Astrocyte (in vitro differentiated cells and primary cell): ENCODE data around the gene AUTS2. TPM values are rescaled to one million over a fixed set of nuclear protein-coding genes. Genes with fewer than 3 reads are reported as not detected.

ENCODE experiments used
- DNase-seq: peaks from one replicate; pipeline ENCODE4 v3.0.0-alpha.2; 2010; ENCODE audit warnings: low read depth
- FAIRE-seq: peaks from 2 replicates; lab custom pipeline; 2011; peaks lifted over from hg19 to GRCh38; lab: Jason Lieb, UNC
- H2AFZ ChIP-seq: 2 replicates; pipeline ENCODE4 v1.6.0; 2012; ENCODE audit warnings: low read depth, low read length, inconsistent platforms
- H3K27ac ChIP-seq: 2 replicates; pipeline ENCODE4 v1.5.1; 2011; ENCODE audit warnings: low read depth, low read length, inconsistent platforms
- H3K27me3 ChIP-seq: 2 replicates; pipeline ENCODE4 v1.6.0; 2011; ENCODE audit warnings: low read length, inconsistent platforms; ENCODE audit not compliant: insufficient read depth
- H3K36me3 ChIP-seq: 2 replicates; pipeline ENCODE4 v1.5.1; 2011; ENCODE audit warnings: low read length, inconsistent platforms; ENCODE audit not compliant: insufficient read depth
- H3K4me1 ChIP-seq: 2 replicates; pipeline ENCODE4 v1.5.1; 2011; ENCODE audit warnings: low read length, inconsistent platforms; ENCODE audit not compliant: insufficient read depth
- H3K4me2 ChIP-seq: 2 replicates; pipeline ENCODE4 v1.6.0; 2012; ENCODE audit warnings: low read length, inconsistent platforms
- H3K4me3 ChIP-seq: 2 replicates; pipeline ENCODE4 v1.5.1; 2011; ENCODE audit warnings: low read depth, mild to moderate bottlenecking, low read length, inconsistent platforms; ENCODE audit not compliant: insufficient read depth
- H3K79me2 ChIP-seq: 2 replicates; pipeline ENCODE4 v1.6.0; 2012; ENCODE audit warnings: mild to moderate bottlenecking, low read length, inconsistent platforms; ENCODE audit not compliant: insufficient read depth
- H3K9ac ChIP-seq: 2 replicates; pipeline ENCODE4 v1.6.0; 2012; ENCODE audit warnings: mild to moderate bottlenecking, low read length, inconsistent platforms
- H3K9me3 ChIP-seq: 2 replicates; pipeline ENCODE4 v1.5.1; 2012; ENCODE audit warnings: low read depth, mild to moderate bottlenecking, low read length, inconsistent platforms; ENCODE audit not compliant: insufficient read depth
- H4K20me1 ChIP-seq: 2 replicates; pipeline ENCODE4 v1.6.0; 2012; ENCODE audit warnings: low read length, inconsistent platforms; ENCODE audit not compliant: insufficient read depth
- H3K27ac Mint-ChIP-seq: one replicate; pipeline ENCODE4 v1.8.0; 2021; ENCODE audit warnings: mild to moderate bottlenecking, mixed read lengths; ENCODE audit not compliant: unreplicated experiment
- H3K27me3 Mint-ChIP-seq: one replicate; pipeline ENCODE4 v1.8.0; 2021; ENCODE audit warnings: low read depth, mixed read lengths; ENCODE audit not compliant: unreplicated experiment
- H3K36me3 Mint-ChIP-seq: one replicate; pipeline ENCODE4 v1.8.0; 2021; ENCODE audit warnings: low read depth, mixed read lengths; ENCODE audit not compliant: unreplicated experiment
- H3K4me1 Mint-ChIP-seq: one replicate; pipeline ENCODE4 v1.8.0; 2021; ENCODE audit warnings: low read depth, mixed read lengths; ENCODE audit not compliant: unreplicated experiment
- H3K4me3 Mint-ChIP-seq: one replicate; pipeline ENCODE4 v1.8.0; 2021; ENCODE audit warnings: mild to moderate bottlenecking, moderate library complexity, mixed read lengths; ENCODE audit not compliant: unreplicated experiment
- H3K9me3 Mint-ChIP-seq: one replicate; pipeline ENCODE4 v1.8.0; 2021; ENCODE audit warnings: mild to moderate bottlenecking, mixed read lengths; ENCODE audit not compliant: unreplicated experiment
- CTCF ChIP-seq: IDR thresholded peaks from 2 replicates; pipeline ENCODE4 v1.5.1; 2011; ENCODE audit warnings: low read depth, mild to moderate bottlenecking, inconsistent platforms, low read length, moderate library complexity; ENCODE audit not compliant: insufficient read depth
- EZH2 ChIP-seq: IDR thresholded peaks from 2 replicates; pipeline ENCODE4 v1.6.1; 2012; ENCODE audit warnings: mild to moderate bottlenecking, low read length, inconsistent platforms; ENCODE audit not compliant: insufficient read depth
- total RNA-seq: library from RNA; stranded (reverse); gene quantifications from 2 replicates; pipeline ENCODE4 v1.2.1, GENCODE V29; 2021

Gene AUTS2
- total RNA-seq, 1 donor from 2014 or later, result 73.2 TPM

GRCh38 chr7:69596723-69597277, 1.5 kb upstream of the AUTS2 start:
- H3K79me2 ChIP-seq, result peaks cover 22% of the 10 kb centered on the region
- Mint-ChIP-seq H3K27ac (peak overlapping the region; percentile 50), H3K4me1 (no peaks in the 10 kb centered on the region), H3K4me3 (peak overlapping the region; percentile 76), H3K27me3 (peaks cover 9% of the 10 kb centered on the region), H3K36me3 (no peaks in the 10 kb centered on the region), H3K9me3 (no peaks in the 10 kb centered on the region)
- peaks cover 18% of the 10 kb centered on the region for H4K20me1 ChIP-seq
- FAIRE-seq (no peak), DNase-seq (no peak)
- peak overlapping the region; percentile 86 for H3K4me2 ChIP-seq
- no peaks in the 10 kb centered on the region for H3K9me3 ChIP-seq
- H3K36me3 ChIP-seq, result no peaks in the 10 kb centered on the region
- peaks cover 8% of the 10 kb centered on the region for H3K27me3 ChIP-seq
- peaks cover 5% of the 10 kb centered on the region for H3K4me1 ChIP-seq
- peak overlapping the region; percentile 71 for H3K9ac ChIP-seq
- H3K4me3 ChIP-seq, result peak overlapping the region; percentile 60
- H3K27ac ChIP-seq, result no peak overlapping the region
- H2AFZ ChIP-seq, result peak overlapping the region; percentile 85
- no peak for TF ChIP-seq EZH2
- TF ChIP-seq CTCF, result no peak

GRCh38 chr7:69597278-69598076, 798 bp upstream of the AUTS2 start:
- Histone ChIP-seq H3K9ac (peak overlapping the region; percentile 71), H3K36me3 (no peaks in the 10 kb centered on the region), H3K79me2 (peaks cover 25% of the 10 kb centered on the region), H3K4me2 (peak overlapping the region; percentile 86), H3K27me3 (peaks cover 8% of the 10 kb centered on the region), H3K4me1 (peaks cover 5% of the 10 kb centered on the region), H2AFZ (peak overlapping the region; percentile 85), H3K9me3 (no peaks in the 10 kb centered on the region), H4K20me1 (peaks cover 22% of the 10 kb centered on the region), H3K27ac (no peak overlapping the region), H3K4me3 (peak overlapping the region; percentile 60)
- Mint-ChIP-seq H3K36me3 (no peaks in the 10 kb centered on the region), H3K27ac (peak overlapping the region; percentile 50), H3K9me3 (no peaks in the 10 kb centered on the region), H3K4me1 (no peaks in the 10 kb centered on the region), H3K4me3 (peak overlapping the region; percentile 81), H3K27me3 (peaks cover 9% of the 10 kb centered on the region)
- TF ChIP-seq CTCF (no peak), EZH2 (no peak)
- FAIRE-seq (no peak), DNase-seq (no peak)
